HG03175 (cell line): ENCODE results near the gene KIF26B.
"Not testable (repeated sequence)": the region's sequence is repeated elsewhere in the genome, so short reads cannot be mapped to it uniquely, and the experiment has no call there.

ENCODE experiments used
- ATAC-seq: cut with Tn5 transposase; IDR thresholded peaks from one replicate; pipeline ENCODE4 v1.9.1; 2021; ENCODE audit warnings: mild to moderate bottlenecking, moderate library complexity; ENCODE audit not compliant: unreplicated experiment

The KIF26B gene

GRCh38 chr1:245311887-245312536, 157.2 kb downstream of the KIF26B start:
- no peak for ATAC-seq

GRCh38 chr1:245313576-245313975, 158.8 kb downstream of the KIF26B start:
- no peak for ATAC-seq

GRCh38 chr1:245316784-245317183, 162.0 kb downstream of the KIF26B start:
- ATAC-seq, result no peak

- ATAC-seq, result no peak
Measured at GRCh38 chr1:245317217-245317616, 162.4 kb downstream of the KIF26B start.

- no peak for ATAC-seq
Measured at GRCh38 chr1:245319094-245319493, 164.3 kb downstream of the KIF26B start.

- no peak for ATAC-seq
Measured at GRCh38 chr1:245322673-245323072, 167.9 kb downstream of the KIF26B start.

- not testable (repeated sequence) for ATAC-seq
Measured at GRCh38 chr1:245323765-245324164, 169.0 kb downstream of the KIF26B start.

- ATAC-seq, result no peak
Measured at GRCh38 chr1:245325922-245326795, 171.4 kb downstream of the KIF26B start.

- no peak for ATAC-seq
Measured at GRCh38 chr1:245327360-245327759, 172.6 kb downstream of the KIF26B start.

GRCh38 chr1:245327842-245328241, 173.1 kb downstream of the KIF26B start:
- ATAC-seq, result no peak

GRCh38 chr1:245330951-245331350, 176.2 kb downstream of the KIF26B start:
- ATAC-seq, result no peak

- ATAC-seq, result no peak
Measured at GRCh38 chr1:245332085-245332484, 177.3 kb downstream of the KIF26B start.

- no peak for ATAC-seq
Measured at GRCh38 chr1:245332513-245332912, 177.7 kb downstream of the KIF26B start.

GRCh38 chr1:245334235-245334634, 179.4 kb downstream of the KIF26B start:
- ATAC-seq, result no peak

GRCh38 chr1:245334827-245335490, 180.2 kb downstream of the KIF26B start:
- ATAC-seq, result no peak

- not testable (repeated sequence) for ATAC-seq
Measured at GRCh38 chr1:245335684-245336083, 180.9 kb downstream of the KIF26B start.

GRCh38 chr1:245336149-245336983, 181.6 kb downstream of the KIF26B start:
- no peak for ATAC-seq

- ATAC-seq, result not testable (repeated sequence)
Measured at GRCh38 chr1:245336984-245337355, 182.2 kb downstream of the KIF26B start.

- no peak for ATAC-seq
Measured at GRCh38 chr1:245337829-245338484, 183.2 kb downstream of the KIF26B start.

GRCh38 chr1:245338485-245338877, 183.7 kb downstream of the KIF26B start:
- ATAC-seq, result no peak
